Sigmoid colon (tissue), 7 donors: ENCODE data around the gene TWNK. TPM values are rescaled to one million over a fixed set of nuclear protein-coding genes. Genes with fewer than 3 reads are reported as not detected.
A peak's percentile ranks its signal among the peaks of the same experiment; 100 is the strongest.

Experiments used
- DNase-seq: peaks from one replicate; pipeline ENCODE4 v3.0.0-alpha.2; 2019
- H3K27ac ChIP-seq, 4 donors: fragments of 200-600 bp; sonication (generic); one replicate each; pipeline ENCODE4 v1.5.1; 2016 to 2019; ENCODE audit warnings: mild to moderate bottlenecking in 1 of 4
- H3K27me3 ChIP-seq, 3 donors: fragments of 200-600 bp; sonication (generic); one replicate each; pipeline ENCODE4 v1.5.1; 2019; ENCODE audit warnings: mild to moderate bottlenecking in 1 of 3
- H3K36me3 ChIP-seq, 4 donors: fragments of 200-600 bp; sonication (generic); one replicate each; pipeline ENCODE4 v1.5.1; 2016 to 2019
- H3K4me1 ChIP-seq, 4 donors: fragments of 200-600 bp; sonication (generic); one replicate each; pipeline ENCODE4 v1.5.1; 2017 to 2019
- H3K4me3 ChIP-seq, 4 donors: fragments of 200-600 bp; sonication (generic); one replicate each; pipeline ENCODE4 v1.5.1; 2017 to 2019; ENCODE audit warnings: mild to moderate bottlenecking in 2 of 4, moderate library complexity in 1 of 4
- H3K9me3 ChIP-seq, 4 donors: fragments of 200-600 bp in 3 of 4; sonication (generic) in 3 of 4; one replicate each; pipeline versions ENCODE4 v1.5.1 to v1.6.1; 2013 to 2019
- EP300 ChIP-seq, 4 donors: sonication (generic); formaldehyde crosslinking; IDR thresholded peaks; one replicate each; pipeline ENCODE4 v1.6.1; 2017; ENCODE audit warnings: antibody characterized with exemption in 4 of 4
- POLR2A ChIP-seq, 2 donors: fragments of 450-650 bp; IDR thresholded peaks; one replicate each; pipeline ENCODE4 v1.6.1; 2016; ENCODE audit warnings: antibody characterized with exemption in 2 of 2, mild to moderate bottlenecking in 2 of 2, moderate library complexity in 2 of 2
- POLR2AphosphoS5 ChIP-seq, 4 donors: sonication (generic); formaldehyde crosslinking; IDR thresholded peaks; one replicate each; pipeline ENCODE4 v1.6.1; 2017; ENCODE audit warnings: antibody characterized with exemption in 4 of 4
- WGBS, 2 donors: extraction: QIAGEN DNeasy Blood & Tissue Kit; methylation state at CpG; one replicate each; pipeline ENCODE4 v1.1.7; 2013; 5-methylcytosine and 5-hydroxymethylcytosine counted together
- intact Hi-C: fragments of 100-400 bp; cut with DNase I; formaldehyde crosslinking; loops from one replicate; pipeline ENCODE4 v1.15.1; 2023
- polyA plus RNA-seq, 3 donors: library from polyadenylated mRNA; stranded (reverse); fragments of 200-250 nt; gene quantifications; one replicate each; pipeline ENCODE4 v1.2.3, GENCODE V29; 2013
- total RNA-seq, 4 donors: library from RNA; depleted of rRNA; stranded (reverse); fragments of >200 nt; gene quantifications; one replicate each; pipeline ENCODE4 v1.1.0, GENCODE V29; 2016
- TF ChIP-seq, protein P1 (sequence below), 4 experiments: fragments of 450-650 bp in 3 of 4; fragments of 200-600 bp in 1 of 4; IDR thresholded peaks; one replicate each; pipeline ENCODE4 v1.5.1; 2016 to 2019; ENCODE audit warnings: antibody characterized with exemption in 4 of 4, mild to moderate bottlenecking in 3 of 4, moderate library complexity in 2 of 4
- donor health status: healthy with polysubstance abuse.
- donor health status: Bipolar disorder and iron deficiency.
- donor health status: healthy.

The TWNK gene
- total and polyA plus RNA-seq, 7 donors: 2.4 to 9.0 (median 3.9) TPM

DNA sequence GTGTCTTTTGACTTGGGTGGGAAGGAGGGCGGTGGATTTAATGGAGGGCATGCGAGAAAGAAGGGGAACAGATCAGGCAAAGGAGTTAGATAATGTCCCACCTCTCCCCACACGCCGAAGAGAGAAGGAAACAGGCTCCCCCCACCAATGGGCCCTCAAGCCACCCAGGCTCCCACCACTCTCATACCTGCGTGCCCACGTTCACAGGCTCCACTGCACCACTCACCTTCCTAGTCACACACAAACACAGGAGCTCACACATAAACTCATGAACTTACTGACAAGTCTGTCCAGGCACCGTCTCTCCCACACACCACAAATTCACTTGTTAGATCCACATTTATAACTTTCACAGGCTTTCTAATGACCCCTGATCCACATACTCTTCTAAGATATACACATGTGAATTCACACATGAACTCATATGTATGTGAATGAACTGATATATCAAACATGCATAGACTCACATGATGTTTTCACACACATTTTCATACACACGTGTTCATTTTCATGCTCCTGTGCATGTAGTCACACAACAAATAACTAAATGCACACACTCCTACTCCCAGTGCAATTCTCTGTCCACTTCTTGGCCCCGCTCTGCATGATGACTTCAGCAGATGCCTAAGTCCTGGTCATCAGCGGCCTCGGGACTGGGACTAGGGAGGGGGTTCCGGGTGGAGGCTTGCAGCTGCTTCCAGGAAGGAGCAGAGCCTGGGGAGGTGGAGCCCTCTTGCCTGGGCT lies 13.7 kb downstream of the TWNK start:
- Histone ChIP-seq H3K27ac (peak overlapping the region; percentile 99 to 100 (median 100)), H3K36me3 (peaks cover 17 to 38% (median 23%) of the 10 kb centered on the region in 4 donors), H3K27me3 (no peaks in the 10 kb centered on the region), H3K4me3 (peak overlapping the region; percentile 80 to 90 (median 90)), H3K9me3 (no peaks in the 10 kb centered on the region), H3K4me1 (peaks cover 0 to 70% (median 57%) of the 10 kb centered on the region in 4 donors)
- WGBS, 2 donors: 42 to 48% methylated on average over 12 of the region's 12 CpGs
- TF ChIP-seq POLR2AphosphoS5 (IDR thresholded peaks at IDR 0.05) (peak; percentile 89 to 98 (median 95)), POLR2A (IDR thresholded peaks at IDR 0.05) (peak; percentile 70 to 89), EP300 (IDR thresholded peaks at IDR 0.05) (peak in 2 of 4 donors; percentile 40 to 84)
- TF ChIP-seq, protein P1, sequence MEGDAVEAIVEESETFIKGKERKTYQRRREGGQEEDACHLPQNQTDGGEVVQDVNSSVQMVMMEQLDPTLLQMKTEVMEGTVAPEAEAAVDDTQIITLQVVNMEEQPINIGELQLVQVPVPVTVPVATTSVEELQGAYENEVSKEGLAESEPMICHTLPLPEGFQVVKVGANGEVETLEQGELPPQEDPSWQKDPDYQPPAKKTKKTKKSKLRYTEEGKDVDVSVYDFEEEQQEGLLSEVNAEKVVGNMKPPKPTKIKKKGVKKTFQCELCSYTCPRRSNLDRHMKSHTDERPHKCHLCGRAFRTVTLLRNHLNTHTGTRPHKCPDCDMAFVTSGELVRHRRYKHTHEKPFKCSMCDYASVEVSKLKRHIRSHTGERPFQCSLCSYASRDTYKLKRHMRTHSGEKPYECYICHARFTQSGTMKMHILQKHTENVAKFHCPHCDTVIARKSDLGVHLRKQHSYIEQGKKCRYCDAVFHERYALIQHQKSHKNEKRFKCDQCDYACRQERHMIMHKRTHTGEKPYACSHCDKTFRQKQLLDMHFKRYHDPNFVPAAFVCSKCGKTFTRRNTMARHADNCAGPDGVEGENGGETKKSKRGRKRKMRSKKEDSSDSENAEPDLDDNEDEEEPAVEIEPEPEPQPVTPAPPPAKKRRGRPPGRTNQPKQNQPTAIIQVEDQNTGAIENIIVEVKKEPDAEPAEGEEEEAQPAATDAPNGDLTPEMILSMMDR (IDR thresholded peaks at IDR 0.05): no peak
- intact Hi-C loops: no loop called here
- peak; percentile 98 for DNase-seq

DNA sequence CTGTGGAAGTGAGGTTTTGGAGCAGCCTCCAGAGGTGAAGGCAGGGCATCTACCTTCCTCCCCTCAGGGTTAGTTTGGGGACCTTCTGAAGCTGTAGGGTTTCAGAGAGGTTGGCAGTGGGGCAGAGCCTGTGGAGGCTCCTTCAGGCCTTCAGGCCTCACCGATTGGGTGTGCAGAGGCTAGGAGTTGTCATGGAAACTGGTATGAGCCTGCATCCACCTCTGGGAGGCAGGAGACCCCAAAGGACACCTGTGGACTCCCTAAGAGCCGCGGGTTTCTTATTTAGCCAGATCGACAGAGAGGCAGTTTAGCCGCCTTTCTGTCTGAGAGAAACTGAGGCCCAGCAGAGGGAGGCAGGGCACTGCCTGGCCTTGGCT lies 14.3 kb downstream of the TWNK start:
- Histone ChIP-seq H3K4me1 (peaks cover 0 to 66% (median 54%) of the 10 kb centered on the region in 4 donors), H3K27ac (peak overlapping the region; percentile 99 to 100 (median 100)), H3K36me3 (peaks cover 17 to 44% (median 29%) of the 10 kb centered on the region in 4 donors), H3K9me3 (no peaks in the 10 kb centered on the region), H3K4me3 (peak overlapping the region in 3 of 4 donors; percentile 80 to 90 (median 90)), H3K27me3 (no peaks in the 10 kb centered on the region)
- WGBS, 2 donors: 72 to 76% methylated on average over 5 of the region's 5 CpGs
- intact Hi-C loops: no loop called here
- no peak for DNase-seq
- TF ChIP-seq, protein P1 (IDR thresholded peaks at IDR 0.05): no peak
- TF ChIP-seq EP300 (IDR thresholded peaks at IDR 0.05): no peak
- no peak for TF ChIP-seq POLR2A (IDR thresholded peaks at IDR 0.05)
- TF ChIP-seq POLR2AphosphoS5 (IDR thresholded peaks at IDR 0.05): no peak

DNA sequence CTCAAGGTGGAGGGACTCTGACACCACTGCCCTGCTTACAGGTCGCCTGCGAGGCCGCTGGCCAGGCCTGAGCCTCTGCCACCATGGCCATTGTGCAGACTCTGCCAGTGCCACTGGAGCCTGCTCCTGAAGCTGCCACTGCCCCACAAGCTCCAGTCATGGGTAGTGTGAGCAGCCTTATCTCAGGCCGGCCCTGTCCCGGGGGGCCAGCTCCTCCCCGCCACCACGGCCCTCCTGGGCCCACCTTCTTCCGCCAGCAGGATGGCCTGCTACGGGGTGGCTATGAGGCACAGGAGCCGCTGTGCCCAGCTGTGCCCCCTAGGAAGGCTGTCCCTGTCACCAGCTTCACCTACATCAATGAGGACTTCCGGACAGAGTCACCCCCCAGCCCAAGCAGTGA lies 15.1 kb downstream of the TWNK start:
- H3K4me1 ChIP-seq: peaks cover 0 to 69% (median 56%) of the 10 kb centered on the region in 4 donors
- H3K36me3 ChIP-seq: peaks cover 17 to 52% (median 34%) of the 10 kb centered on the region in 4 donors
- H3K9me3 ChIP-seq: no peaks in the 10 kb centered on the region
- H3K4me3 ChIP-seq: no peak overlapping the region
- peak; percentile 66 for DNase-seq
- TF ChIP-seq EP300 (IDR thresholded peaks at IDR 0.05) (no peak), POLR2AphosphoS5 (IDR thresholded peaks at IDR 0.05) (no peak), POLR2A (IDR thresholded peaks at IDR 0.05) (no peak)
- TF ChIP-seq, protein P1 (IDR thresholded peaks at IDR 0.05): no peak
- H3K27me3 ChIP-seq: no peaks in the 10 kb centered on the region
- whole genome bisulfite sequencing, 2 donors: 85 to 96% methylated on average over 11 of the region's 11 CpGs
- peak overlapping the region; percentile 99 to 100 (median 100) for H3K27ac ChIP-seq
- intact Hi-C loops: no loop called here

DNA sequence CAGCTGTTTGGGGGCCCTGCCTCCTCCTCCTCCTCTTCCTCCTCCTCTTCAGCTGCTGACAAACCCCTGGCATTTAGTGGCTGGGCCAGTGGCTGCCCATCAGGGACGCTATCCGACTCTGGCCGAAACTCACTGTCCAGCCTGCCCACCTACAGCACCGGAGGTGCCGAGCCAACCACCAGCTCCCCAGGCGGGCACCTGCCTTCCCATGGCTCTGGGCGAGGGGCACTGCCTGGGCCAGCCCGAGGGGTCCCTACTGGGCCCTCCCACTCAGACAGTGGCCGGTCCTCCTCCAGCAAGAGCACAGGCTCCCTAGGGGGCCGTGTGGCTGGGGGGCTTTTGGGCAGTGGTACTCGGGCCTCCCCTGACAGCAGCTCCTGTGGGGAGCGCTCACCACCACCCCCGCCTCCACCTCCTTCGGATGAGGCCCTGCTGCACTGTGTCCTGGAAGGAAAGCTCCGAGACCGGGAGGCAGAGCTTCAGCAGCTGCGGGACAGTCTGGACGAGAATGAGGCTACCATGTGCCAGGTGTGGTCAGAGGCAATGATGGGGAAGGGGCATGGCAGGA lies 16.4 kb downstream of the TWNK start:
- H3K4me1 ChIP-seq: peaks cover 0 to 70% (median 65%) of the 10 kb centered on the region in 4 donors
- no peaks in the 10 kb centered on the region for H3K9me3 ChIP-seq

More for the DNA sequence above, 16.4 kb downstream of the TWNK start:
- peaks cover 17 to 53% (median 34%) of the 10 kb centered on the region in 4 donors for H3K36me3 ChIP-seq
- intact Hi-C loops: no loop called here
- peak; percentile 57 for DNase-seq
- WGBS, 2 donors: 94 to 95% methylated on average over 18 of the region's 18 CpGs
- H3K4me3 ChIP-seq: no peak overlapping the region
- peak overlapping the region; percentile 99 to 100 (median 100) for H3K27ac ChIP-seq
- no peaks in the 10 kb centered on the region for H3K27me3 ChIP-seq
- no peak for TF ChIP-seq POLR2A (IDR thresholded peaks at IDR 0.05)
- TF ChIP-seq POLR2AphosphoS5 (IDR thresholded peaks at IDR 0.05): no peak
- TF ChIP-seq, protein P1 (IDR thresholded peaks at IDR 0.05): no peak
- TF ChIP-seq EP300 (IDR thresholded peaks at IDR 0.05): no peak
